CD4-positive, alpha-beta T cell treated with Interleukin-1 beta for 1 hour (primary cell): ENCODE data around the gene RAB22A.
"Not testable (repeated sequence)": the region's sequence is repeated elsewhere in the genome, so short reads cannot be mapped to it uniquely, and the experiment has no call there.

Experiments used
- DNase-seq, 2 donors: peaks; one replicate each; pipeline ENCODE4 v3.0.0-alpha.2; 2020 to 2022

RAB22A gene

DNA sequence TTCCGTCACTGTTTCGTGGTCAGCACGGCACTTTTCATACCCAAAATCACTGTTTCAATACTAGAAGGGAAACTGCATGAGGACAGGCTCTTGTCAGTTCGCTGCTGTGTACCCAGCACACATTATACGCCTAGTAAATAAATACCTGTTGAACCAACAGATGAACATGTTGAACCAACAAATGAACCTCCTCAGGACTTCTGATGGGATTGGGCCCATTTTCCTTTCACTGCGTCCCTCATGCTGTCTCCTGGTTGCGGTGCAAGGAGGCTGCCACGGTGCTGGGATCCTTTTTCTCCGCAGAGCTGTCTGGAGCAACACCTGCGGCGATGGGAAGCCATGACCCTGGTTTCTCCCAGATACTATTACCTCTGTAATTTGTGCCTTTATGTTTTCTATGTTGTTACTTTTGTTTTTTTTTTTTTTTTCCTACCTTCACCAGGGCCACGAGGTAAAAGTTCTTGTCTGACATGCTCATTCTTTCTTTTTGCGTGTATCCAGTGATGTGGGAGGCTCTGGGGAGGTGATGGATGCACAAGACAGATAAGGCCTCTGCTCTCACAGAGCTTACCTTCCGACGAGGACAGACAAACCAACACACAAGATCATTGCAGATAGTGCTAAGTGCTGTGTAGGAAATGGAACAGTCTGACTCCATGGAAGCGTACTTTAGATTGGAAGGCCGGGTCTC lies 80.6 kb downstream of the RAB22A start:
- no peak for DNase-seq

DNA sequence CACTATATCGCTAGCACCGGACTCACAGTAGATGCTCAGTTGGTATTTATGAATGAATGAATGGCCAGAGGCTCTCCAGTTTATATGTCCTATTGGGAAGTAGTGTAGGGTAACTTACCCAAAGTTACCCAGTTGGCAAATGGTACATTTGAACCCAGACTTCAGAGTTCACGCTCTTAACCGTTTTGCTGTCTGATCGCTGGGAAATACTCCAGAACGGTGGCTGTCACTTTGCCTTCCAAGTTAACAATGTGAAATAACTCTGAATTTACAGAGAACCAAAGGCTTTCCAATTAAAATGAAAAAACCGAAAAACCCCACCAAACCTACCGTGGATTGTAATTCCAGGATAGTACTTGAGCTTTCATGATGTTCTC lies 81.1 kb downstream of the RAB22A start:
- no peak for DNase-seq

GRCh38 chr20:58392286-58392685 lies 82.8 kb downstream of the RAB22A start:
- DNase-seq = no peak

DNA sequence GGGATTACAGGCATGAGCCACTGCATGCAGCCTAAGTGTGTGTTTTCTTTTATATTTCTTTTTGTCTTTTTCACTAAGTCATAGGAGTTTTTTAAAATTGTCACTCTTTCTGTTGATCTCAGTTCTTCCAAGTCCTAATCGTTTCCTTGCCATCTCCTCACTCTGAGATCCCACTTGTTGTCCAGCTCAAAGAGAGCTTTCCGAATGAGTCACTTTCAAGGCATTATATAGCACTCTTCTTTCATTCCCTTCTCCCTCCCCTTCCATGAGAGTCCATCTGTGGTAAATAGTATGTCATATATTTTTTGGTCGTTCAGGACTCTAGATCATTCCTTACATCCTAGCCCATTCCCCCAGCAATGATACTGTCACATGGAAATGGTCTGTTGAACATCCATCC lies 83.8 kb downstream of the RAB22A start:
- DNase-seq = no peak

GRCh38 chr20:58394801-58395200 lies 85.3 kb downstream of the RAB22A start:
- DNase-seq = no peak

GRCh38 chr20:58395604-58396003 lies 86.1 kb downstream of the RAB22A start:
- no peak for DNase-seq

DNA sequence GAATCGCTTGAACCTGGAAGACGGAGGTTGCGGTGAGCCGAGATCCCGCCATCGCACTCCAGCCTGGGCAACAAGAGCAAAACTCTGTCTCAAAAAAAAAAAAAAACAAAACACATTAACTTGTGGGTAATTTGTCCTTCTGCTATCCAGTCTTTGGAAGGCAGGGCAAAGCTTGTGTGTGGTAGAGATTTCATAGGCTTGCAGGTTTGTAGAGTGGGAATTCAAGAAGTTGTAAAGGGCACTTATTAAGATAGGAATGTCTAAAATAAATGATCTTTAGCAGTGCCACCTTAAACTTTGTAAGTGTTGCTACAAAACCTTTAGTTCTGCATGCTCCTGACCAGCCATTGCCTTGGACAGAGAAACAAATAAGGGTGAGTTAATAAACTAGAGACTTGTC lies 87.9 kb downstream of the RAB22A start:
- no peak for DNase-seq

DNA sequence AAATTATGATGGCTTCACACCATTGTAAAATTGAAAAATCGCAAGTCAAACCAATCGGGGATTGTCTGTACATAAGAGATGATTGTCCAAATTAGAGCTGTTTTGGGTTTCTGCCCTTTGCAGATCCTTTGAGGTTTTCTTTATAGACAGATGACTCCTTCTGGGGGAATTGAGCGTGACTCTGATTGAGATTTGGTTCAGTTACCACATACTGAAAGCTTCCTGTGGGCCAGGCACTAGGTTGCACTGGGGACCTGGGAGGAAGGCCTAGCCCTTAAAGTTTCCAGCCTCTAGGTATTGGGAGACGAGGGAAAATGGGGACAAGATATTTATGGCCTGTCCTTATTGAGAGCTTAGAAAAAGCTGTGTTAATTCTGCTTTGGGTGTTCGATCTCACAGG lies 88.7 kb downstream of the RAB22A start:
- no peak for DNase-seq

- no peak for DNase-seq
Observed at GRCh38 chr20:58399926-58400325, 90.4 kb downstream of the RAB22A start.

DNA sequence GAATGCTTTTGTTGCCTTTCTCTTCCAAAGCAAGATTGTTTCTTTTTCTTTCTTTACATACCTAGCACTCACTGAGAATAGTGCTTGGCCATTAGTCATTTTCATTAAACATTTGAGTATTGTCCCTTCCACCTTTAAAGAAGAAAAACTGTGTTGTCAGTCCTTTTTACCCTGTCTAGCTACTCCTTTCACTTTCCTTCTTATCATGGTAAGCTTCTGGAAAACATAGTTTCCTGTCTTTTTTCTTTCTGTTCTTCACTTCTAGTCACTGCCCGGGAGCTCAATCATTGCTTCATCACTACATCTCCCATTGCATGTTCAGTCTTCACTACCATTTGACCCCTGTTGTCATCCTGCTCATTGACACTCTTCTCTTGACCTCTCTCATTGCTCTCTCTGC lies 91.6 kb downstream of the RAB22A start:
- no peak for DNase-seq

- DNase-seq = no peak
Observed at GRCh38 chr20:58402305-58402704, 92.8 kb downstream of the RAB22A start.

DNA sequence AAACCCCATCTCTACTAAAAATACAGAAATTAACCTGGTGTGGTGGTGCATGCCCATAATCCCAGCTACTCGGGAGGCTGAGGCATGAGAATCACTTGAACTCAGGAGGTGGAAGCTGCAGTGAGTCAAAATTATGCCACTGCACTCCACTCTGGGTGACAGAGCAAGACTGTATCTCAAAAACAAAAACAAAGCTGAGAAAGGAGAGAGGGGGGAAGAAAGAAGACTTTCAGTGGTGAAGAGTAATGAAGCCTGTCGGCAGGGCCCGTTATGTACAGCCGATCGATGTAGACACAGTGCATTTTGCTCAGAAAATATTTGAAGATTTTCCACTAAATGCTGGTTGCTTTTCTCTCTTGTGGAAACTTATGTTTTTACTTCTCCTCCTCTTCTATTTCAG lies 93.3 kb downstream of the RAB22A start:
- DNase-seq = no peak

DNA sequence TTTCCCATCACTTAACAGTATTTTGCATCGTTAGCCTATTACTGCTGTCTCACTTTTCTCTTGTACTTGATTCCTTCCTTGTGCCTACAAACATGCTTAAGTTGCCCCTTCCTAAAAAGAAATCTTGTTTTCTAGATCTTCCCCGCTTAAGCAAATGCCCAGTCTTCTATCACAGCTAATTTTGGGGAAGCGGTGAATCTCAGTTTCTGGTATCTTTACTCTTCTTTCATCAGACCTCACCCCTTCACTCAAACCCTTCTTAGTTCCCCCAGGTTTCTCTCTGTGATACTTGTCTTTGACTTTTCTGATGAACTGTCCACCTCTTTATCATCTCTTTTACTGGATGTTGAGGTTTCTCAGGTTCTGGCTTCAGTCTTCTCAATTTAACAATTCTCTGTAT lies 93.8 kb downstream of the RAB22A start:
- DNase-seq = no peak

DNA sequence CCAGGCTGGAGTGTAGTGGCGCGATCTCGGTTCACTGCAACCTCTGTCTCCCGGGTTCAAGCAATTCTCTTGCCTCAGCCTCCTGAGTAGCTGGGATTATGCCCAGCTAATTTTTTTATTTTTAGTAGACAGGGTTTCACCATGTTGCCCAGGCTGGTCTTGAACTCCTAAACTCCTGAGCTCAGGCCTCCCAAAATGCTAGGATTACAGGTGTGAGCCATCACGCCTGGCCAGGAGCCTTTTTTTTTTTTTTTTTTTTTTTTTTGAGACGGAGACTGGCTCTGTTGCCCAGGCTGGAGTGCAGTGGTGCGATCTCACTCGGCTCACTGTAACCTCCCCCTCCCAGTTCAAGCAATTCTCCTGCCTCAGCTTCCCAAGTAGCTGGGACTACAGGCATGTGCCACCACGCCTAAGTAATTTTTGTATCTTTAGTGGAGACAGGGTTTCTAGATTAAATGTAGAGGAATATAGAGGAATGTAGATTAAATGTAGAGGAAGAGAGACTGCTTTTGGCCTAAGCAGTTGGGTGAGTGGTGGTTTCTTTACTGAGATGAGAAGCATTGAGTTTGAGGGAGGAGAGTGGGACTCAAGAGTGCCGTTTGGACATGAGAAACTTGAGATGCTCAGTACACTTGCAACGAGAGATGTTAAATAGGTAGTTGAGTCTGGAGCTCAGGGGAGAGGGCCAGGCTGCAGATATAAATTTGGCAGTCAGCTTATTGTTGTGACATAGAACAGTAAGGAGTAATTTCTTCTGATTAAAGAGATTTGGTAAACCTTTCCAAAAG lies 96.2 kb downstream of the RAB22A start:
- DNase-seq = no peak

- no peak for DNase-seq
Observed at GRCh38 chr20:58406422-58407001, 97.0 kb downstream of the RAB22A start.

- no peak for DNase-seq
Observed at GRCh38 chr20:58407201-58407873, 97.8 kb downstream of the RAB22A start.

GRCh38 chr20:58407966-58408557 lies 98.5 kb downstream of the RAB22A start:
- peak in 1 of 2 donors; percentile 28 for DNase-seq

- peak in 1 of 2 donors; percentile 23 for DNase-seq
Observed at GRCh38 chr20:58408603-58409246, 99.2 kb downstream of the RAB22A start.

DNA sequence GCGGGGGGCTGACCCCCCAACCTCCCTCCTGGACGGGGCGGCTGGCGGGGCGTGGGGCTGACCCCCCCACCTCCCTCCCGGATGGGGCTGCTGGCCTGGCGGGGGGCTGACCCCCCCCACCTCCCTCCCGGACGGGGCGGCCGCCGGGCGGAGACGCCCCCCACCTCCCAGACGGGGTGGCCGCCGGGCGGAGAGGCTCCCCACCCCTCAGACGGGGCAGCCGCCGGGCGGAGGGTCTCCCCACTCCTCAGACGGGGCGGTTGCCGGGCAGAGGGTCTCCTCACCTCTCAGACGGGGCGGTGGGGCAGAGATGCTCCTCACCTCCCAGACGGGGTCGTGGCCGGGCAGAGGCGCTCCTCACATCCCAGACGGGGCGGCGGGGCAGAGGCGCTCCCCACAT lies 104.7 kb downstream of the RAB22A start:
- not testable (repeated sequence) for DNase-seq

DNA sequence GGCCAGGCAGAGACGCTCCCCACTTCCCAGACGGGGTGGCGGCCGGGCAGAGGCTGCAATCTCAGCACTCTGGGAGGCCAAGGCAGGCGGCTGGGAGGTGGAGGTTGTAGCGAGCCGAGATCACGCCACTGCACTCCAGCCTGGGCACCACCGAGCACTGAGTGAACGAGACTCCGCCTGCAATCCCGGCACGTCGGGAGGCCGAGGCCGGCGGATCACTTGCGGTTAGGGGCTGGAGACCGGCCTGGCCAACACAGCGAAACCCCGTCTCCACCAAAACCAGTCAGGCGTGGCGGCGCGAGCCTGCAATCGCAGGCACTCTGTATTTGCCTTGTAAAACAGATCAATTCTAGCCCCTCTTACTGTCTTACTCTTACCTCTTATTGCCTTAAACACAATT lies 105.3 kb downstream of the RAB22A start:
- not testable (repeated sequence) for DNase-seq

DNA sequence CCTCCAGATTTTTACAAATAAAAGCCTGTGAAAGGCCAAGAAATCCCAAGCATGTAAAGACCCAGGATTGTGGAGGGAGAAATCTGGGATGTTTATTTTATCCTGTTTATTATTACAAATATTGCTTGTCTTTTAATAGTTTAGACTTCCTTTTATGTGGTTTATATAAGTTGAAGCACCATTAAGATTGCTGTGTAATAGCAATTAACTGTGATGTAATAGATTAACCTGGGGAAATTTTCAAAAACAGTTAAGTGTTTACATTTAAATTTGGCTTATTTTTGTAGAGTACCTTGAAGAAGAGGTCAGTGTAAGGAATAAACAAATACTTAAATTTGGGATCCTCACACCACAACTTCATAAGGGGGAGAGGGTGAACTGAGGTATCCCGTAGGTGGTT lies 106.5 kb downstream of the RAB22A start:
- no peak for DNase-seq

GRCh38 chr20:58416835-58417234 lies 107.3 kb downstream of the RAB22A start:
- DNase-seq = peak in 1 of 2 donors; percentile 34
